GM19467 (cell line): ENCODE measurements around the gene FRG2C.
"Not testable (repeated sequence)": the region's sequence is repeated elsewhere in the genome, so short reads cannot be mapped to it uniquely, and the experiment has no call there.

ENCODE experiments used
- ATAC-seq: cut with Tn5 transposase; IDR thresholded peaks from one replicate; pipeline ENCODE4 v1.9.1; 2021; ENCODE audit warnings: mild to moderate bottlenecking, moderate library complexity; ENCODE audit not compliant: unreplicated experiment

The FRG2C gene

DNA sequence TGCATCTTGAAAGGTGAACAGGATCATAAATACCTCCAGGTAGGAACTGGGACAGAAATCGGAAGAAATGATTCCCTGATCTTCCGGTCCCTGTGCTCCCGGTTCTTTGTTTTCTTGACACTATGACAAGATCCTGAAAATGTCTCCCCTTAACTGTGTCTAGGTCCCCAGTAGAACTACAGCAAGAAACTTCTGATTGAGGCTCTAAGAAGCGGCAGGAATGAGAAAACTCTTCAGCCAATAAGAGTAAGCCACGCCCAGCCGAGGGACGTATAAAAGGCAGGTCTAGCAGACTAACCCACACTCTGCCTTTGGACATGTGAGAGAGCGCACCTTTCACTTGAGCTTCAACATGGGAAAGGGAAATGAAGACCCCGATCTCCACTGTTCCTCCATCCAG lies at the start of gene FRG2C:
TSS of gene FRG2C (plus strand) at position 301 of the 400 bp plus-strand sequence. CDS start at position 353, 52 bp downstream.
- ATAC-seq = not testable (repeated sequence)

DNA sequence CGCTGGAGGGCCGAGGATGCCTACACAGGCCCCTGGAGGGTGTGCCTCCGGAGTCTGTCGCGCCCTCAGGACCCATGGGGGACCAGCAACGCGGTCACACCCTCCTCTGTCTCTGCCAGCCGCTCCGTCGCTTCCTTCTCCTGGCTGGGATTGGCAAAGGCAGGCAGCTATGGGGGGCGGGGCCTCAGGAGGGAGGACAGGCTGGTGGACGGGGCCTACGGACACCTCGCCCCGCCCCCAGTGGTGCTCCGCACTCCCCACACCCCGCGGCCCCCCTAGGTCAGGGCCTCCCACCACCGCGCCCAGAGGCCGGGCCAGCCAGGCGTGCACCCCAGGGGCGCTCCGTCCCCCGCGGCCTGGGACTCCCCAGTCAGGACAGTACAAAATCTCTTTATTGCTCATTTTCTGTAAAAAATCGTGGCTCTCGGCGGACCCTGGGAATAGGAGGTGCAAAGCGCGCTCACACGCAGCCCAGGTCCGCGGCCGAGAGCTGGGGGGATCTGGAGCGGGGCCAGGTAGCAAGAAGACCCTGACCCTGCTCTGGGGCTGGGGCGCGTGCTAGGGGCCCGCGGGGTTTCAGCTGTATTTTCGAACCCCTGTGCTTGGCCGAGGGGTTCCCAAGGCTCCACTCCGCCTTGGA lies 45.3 kb upstream of the FRG2C start:
- ATAC-seq = not testable (repeated sequence)

DNA sequence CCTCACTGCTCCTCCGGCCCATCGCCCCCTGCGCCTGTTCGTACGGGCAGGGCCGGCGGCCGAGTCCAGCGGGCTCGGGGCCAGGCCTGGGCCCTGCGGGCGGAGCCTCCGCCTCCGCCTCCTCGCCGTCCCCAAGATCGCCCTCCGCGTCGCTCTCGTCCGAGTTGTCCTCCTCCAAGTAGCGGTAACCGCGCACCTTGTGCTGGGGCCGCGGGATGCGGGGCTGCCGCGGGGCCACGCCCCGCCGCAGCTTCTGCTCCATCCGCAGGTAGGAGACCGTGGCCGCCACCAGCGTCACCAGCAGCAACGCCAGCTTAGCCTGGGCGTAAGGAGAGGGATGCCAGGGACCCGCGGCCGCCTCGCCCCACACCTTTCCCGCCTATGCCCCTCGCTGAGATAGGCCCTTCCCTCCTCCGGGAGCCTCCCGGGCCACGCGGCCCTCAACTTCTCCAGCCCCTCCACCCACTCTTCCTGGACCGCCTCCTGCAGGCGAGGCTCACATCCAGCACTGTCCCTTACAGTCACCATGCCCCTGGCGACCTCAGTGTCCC lies 44.6 kb upstream of the FRG2C start:
- ATAC-seq = not testable (repeated sequence)

DNA sequence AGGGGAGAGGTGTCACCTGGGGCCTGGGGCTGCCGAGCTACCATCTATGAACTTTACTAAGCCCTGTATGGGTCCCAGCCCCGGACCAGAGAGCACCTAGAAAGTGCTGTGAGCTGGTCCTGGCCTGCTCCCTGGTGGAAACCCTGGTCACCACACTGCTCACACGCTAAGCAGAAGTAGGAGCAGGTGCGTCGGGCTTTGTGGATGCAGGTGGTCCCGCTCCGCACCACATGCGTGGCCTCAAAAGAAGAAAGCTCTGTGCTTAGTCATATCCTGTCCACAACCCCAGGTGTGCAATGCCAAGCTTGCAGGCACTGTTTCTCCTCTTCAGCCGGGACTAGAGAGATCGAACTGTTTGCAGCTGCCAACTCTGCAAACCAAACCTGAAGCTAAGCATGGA lies 42.4 kb upstream of the FRG2C start:
- ATAC-seq = not testable (repeated sequence)

DNA sequence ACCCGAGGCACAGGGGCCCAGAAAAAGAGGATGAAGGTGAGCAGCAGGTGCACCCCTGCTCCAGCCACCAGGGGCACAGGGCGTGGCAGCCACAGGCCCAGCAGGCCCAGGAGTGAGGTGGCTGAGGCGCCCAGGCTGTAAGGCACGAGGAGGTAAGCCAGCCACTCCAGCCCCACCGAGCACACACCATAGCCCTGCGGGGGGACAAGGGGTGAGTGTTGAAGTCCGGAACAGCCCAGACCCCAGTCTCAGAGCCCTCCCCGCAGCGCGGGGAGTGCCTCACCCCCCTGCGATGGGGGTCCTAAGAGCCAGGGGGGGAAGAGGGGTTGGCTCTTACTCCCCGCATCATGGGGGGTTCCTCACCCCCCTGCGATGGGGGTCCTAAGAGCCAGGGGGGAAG lies 40.5 kb upstream of the FRG2C start:
- not testable (repeated sequence) for ATAC-seq

DNA sequence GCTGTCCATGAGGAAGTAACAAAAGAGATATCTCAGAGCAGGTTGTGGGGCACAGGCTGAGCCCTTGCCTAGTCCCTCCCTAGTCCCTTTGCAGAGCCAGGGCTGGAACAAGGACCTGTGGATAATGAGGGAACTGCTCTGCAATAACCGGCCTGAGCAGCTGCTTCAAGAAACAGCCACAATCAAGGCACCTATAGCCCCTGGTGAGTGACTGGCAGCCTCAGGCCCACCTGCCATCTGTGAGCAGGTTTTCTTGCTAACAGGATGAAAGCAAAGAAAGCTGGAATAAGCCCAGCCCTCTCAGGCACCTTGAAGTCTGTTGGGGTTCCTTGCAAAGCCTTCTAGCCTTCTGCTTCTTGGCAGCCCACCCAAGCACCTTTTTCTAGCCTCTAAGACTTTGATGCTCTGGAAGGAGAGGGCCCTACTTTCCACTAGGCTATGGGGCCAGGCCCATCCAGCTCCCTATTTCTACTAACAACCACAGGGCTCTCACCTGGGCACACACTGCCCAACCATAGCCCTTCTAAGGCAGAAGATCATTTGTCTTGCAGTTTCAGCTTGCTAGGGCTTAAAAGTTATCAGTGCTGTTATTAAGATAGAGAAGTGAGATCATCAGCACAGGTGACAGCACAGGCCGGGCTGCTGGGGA lies 33.1 kb upstream of the FRG2C start:
- not testable (repeated sequence) for ATAC-seq

DNA sequence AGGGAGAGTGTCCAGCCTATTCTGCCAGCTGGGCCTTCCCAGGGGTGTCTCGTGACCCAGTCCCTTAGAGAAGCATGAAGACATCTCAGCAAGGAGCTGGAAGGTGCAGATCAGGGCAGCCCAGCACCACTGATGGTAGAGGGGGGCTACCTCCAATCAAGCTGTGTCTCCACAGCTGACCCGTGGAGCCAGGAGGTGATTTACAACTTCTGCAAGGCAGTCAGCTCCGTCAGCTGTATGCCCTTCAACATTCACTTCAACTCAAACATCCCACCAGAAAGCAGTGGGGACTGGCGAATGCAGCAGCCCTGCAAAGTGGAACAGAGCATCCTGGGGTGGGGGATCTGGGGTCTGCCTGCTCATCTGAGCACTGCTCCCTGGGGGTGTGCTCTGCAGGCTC lies 32.6 kb upstream of the FRG2C start:
- ATAC-seq = no peak

DNA sequence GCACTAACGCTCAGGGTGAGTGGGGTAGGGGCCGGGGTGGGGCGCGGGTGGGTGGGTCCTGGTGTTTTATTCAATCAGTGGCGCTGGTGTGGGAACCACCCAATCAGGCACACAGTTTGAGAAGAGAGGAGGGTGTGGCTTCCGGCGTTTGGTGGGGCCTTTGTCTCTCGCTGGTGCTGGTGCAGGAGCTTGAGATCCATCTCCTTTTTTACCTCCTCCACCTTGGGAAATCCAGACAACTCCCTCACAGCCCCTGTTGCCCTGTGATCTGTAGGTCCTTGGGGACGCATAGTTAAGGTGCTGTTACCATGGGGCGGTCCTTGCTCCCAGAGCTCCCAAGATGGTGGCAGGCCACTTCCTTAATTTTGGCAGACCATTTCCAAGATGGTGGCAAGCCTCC lies 25.2 kb upstream of the FRG2C start:
- ATAC-seq = not testable (repeated sequence)

DNA sequence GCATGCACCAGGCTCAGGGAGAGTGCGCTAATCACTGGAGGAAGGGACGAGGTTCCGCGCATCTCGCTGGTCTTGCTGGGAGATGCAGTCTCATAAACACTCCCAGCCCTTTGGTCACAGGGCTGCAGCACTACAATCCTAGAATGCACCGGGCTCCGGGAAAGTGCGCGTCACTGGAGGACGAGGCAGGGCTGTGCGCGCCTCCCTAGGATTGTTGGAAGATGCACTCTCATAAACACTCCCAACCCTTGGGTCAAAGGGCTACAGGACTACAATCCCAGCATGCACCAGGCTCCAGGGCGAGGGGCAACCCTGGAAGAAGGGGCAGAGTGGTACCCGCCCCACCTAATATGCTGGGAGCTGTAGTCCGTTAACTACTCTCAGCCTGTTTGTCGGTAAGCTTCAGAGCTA lies 23.0 kb upstream of the FRG2C start:
- ATAC-seq = not testable (repeated sequence)

DNA sequence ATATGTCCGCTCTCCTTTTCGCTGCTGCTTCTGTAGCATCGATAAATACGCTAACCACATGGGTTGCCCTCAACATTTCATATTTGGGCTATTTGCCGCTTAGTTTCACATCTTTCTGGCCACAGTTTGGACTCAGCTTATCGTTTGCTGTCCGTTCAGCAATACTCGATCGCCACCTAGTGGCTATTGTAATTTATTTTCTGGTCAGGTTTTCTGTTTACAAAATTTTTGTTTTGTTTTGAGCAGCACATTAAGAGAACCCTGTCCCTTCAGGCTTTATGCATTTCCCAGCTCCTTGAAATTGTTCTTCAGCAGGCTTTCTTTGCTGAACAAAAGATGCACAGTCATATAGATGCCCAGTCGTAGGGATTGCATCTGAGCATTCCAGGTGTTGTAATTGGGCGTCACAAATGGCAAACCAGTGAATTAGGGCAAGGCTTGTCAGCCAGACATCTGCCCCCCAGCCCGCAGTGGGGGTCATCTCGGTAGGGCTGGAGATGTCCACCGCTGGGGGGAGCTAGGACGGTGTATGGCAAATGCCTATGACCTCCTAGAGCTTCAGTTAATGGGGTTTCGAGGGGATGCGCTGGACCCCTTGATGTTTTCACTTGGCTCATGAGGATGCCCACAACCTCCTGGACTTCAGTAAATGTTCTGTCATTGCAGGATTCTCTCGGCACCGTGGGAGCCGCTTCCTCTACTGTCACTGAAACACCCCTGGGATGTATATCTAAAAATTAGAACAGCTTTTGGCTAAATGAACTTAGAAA lies 20.9 kb upstream of the FRG2C start:
- ATAC-seq = not testable (repeated sequence)

DNA sequence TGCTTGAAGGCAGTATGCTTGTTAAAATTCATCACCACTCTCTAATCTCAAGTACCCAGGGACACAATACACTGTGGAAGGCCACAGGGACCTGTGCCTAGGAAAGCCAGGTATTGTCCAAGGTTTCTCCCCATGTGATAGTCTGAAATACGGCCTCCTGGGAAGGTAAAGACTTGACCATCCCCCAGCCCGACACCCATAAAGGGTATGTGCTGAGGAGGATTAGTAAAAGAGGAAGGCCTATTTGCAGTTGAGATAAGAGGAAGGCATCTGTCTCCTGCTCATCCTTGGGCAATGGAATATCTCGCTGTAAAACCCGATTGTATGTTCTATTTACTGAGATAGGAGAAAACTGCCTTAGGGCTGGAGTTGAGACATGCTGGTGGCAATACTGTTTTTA lies 18.6 kb upstream of the FRG2C start:
- ATAC-seq = not testable (repeated sequence)

DNA sequence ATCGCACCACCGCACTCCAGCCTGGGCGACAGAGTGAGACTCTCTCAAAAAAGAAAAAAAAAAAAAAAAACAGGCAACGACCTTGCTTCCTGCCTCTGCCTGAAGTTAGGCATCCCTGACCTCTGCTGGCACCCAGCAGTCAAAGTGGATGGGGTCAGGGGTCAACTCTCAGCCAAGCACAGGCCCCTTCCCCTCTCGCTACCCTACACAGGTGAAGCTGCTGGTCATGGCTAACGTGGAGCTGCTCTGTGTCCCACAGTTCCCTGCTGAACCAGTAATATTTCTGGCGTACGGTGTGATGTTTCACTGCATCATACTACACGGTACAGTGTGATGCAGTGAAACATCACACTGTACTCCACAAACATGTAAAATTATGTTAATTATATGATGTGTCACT lies 13.9 kb upstream of the FRG2C start:
- no peak for ATAC-seq

DNA sequence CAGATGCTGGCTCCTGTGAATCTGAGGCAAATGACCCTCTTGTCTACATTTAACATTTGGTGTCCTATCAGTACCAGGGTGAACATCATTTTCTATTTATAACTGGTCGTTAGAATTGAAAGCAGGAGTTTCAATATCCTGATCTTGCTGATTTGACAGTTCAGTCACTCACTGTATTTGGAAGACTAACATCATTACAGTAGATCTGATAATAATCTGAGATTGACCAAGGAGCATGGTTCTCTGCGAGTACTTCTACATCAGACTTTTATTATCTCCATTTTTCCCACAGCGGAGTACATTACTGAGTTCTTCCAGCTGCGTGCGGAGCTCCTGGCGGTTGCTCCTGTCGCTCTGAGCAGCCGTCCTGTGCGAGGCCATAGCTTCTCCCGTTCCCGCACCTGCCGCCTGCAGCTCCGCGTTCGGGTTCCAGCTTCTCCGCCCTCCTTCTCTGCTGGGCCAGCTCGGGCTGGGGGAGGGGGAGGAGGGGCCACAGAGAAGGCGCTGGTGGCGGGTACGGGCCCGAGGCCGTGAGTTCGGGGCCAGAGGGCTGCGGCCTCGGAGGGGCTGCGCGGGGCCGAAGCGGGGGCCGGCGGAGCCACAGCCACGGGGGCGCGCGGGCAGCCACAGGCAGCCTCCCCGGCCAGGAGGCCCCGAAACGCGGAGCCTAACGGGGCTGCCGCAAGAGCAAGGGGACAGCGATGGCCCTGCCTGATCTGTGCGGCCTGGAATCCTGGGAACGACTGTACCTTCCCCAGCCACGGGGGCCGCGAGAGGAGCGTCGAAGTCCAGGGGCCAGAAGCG lies 8.8 kb upstream of the FRG2C start:
- ATAC-seq = not testable (repeated sequence)

DNA sequence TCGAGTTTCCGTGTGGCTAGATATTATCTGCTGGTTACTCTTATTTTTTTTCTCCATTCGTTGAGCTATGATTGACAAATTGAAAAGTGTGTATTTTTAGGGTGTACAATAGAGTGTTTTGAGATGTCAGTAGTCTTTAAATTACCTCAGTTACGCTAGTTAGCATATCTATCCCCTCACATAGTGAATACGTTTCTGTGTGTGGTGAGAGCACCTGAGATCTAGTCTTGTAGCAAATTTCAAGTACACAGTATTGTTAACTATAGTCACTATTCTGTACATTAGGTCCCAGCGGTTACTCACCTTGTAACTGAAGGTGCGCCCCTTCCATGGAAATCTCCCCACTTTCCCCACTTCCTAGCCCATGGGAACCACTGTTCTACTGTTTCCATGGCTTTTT lies 8.2 kb upstream of the FRG2C start:
- ATAC-seq = not testable (repeated sequence)

DNA sequence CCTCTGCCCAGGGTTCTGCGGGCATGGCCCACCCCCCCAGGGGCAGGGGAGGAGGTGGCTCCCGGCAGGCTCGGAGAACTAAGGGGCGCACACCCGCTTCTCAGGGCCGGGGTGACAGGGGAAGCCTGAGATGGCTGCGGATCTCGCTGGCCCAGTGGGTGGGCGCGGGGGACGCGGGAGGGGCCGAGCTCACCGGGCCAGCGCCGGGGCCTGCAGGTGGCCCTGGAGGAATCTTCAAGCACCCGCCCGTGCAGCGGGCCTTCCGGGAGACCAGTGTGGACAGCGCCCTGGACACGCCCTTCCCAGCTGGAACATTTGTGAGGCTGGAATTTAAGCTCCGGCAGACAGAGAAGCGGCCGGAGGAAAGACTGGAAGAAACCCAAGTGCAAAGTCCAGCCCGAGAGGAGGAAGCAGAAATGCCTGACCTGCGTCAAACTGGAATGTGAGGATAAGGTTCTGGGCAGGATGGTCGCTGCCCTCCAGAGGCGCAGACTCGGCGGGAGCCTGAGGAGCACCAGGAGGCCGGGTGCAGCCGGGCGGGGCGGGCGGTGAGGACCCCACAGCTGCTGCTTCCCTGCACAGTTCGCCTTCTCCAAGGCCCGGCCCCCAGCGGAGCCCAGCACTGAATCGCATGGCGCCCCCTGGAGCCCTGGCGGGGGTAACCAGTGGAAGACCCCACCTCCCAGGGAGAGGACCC lies 5.6 kb upstream of the FRG2C start:
- not testable (repeated sequence) for ATAC-seq

DNA sequence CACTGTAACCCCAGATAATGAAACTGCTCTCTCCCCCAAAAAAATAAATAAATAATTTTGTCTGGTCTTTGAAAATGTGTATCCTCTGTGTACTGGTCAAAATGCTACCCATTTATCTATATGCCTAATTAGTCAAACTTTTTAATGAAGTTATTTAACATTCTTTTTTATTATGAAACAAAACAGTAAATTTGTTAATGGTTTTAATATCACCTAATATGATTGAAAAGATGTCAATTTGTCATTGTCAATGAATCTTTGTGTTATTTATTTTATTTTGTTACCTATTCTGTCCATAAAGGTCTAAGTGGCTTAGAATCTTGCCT lies 5.1 kb upstream of the FRG2C start:
- ATAC-seq = not testable (repeated sequence)

DNA sequence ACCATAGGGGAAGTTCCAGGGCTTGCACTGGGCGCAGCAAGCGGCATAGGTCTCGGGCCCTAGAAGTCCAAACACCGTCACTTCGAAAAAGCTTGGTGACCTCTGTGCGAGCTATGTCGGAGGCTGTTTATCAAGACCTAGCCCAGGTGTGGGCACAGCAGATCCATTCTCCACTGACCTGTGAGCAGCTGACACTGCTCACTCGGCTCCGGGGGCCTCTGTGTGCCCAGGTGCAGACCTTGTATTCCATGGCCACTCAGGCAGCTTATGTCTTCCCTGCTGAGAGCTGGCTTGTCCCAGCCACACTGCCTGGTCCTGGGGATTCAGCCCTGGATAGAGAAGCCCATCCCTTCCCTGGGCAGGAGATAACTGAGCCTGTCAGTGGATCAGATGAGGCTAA lies 1.5 kb downstream of the FRG2C start:
- ATAC-seq = not testable (repeated sequence)

DNA sequence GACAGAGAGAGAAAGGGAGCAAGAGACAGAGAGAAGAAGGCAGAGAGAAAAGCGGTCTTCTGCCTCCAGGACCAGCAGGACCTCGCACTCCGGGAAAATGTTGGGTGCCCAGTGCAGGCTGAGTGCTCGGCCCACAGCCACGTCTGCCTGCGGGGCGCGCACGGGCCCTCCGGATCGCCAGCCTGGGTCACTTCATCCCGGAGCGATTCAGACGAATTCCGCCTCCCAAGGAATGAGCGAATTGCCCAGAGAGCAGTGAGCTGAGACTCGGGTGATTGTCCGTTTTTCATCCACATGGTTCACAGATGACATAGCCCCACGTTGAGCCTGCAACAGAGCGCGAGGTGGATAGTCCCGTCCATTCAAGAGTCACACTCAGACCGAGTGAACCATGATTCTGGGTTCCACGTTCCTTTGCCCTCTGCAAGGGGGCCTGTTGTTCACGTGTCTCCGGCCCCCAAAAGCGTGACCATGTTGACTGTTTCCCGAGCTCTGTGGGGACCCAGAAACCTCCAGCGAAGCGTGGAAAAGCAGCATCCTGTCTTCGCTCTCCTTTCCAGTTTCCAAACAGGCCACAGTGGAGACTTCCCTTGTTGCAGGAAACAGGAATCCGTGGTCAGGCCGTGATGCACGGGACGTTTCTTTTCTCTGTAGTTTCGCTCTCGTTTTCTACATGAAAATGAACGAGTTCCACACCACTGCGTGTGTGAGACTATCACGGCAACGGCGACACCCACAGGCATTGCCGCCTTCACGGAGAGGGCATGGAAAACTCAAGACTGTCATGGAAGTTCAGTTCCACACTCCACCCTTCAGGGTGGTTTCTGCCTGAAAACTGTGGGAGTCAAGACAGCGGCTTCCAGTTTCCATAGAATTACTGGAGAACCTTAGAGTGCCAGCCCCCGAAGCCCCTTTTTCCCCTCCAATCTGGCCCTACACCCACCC lies 3.9 kb downstream of the FRG2C start:
- not testable (repeated sequence) for ATAC-seq

DNA sequence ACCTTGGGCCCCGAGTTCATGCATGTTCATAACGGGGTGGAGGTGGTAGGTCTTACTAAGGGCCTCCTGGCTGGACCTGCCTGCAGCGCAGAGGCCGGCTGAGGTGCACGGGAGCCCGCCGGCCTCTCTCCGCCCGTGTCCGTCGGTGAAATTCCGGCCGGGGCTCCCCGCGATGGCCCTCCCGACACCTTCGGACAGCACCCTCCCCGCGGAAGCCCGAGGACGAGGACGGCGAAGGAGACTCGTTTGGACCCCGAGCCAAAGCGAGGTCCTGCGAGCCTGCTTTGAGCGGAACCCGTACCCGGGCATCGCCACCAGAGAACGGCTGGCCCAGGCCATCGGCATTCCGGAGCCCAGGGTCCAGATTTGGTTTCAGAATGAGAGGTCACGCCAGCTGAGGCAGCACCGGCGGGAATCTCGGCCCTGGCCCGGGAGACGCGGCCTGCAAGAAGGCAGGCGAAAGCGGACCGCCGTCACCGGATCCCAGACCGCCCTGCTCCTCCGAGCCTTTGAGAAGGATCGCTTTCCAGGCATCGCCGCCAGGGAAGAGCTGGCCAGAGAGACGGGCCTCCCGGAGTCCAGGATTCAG lies 4.7 kb downstream of the FRG2C start:
- ATAC-seq = peak; percentile 47
